ENCODE results near the gene CLCN7. TPM values are rescaled to one million over a fixed set of nuclear protein-coding genes. Genes with fewer than 3 reads are reported as not detected.

The CLCN7 gene
- total and polyA plus RNA-seq, 9 of the 15 experiments (the other 6 are each of a cell fraction or from before 2014, with no cell fraction given) = 0.06 to 126 (median 18.7) TPM

GRCh38 chr16:1436731-1437355 lies 38.0 kb downstream of the CLCN7 start:
- CTCF ChIA-PET (ENCODE audit: low intra/inter-chr PET ratio) = no interaction called here
- Histone ChIP-seq H3K9me1 (ENCODE audit: control insufficient read depth, insufficient read depth, low read length) (no peaks in the 10 kb centered on the region), H3K4me2 (ENCODE audit: insufficient read depth, low read length) (no peak overlapping the region), H3K4me3 (no peak overlapping the region), H3K27me3 (ENCODE audit: control insufficient read depth in 2 of 2, insufficient read depth in 2 of 2, low read length in 2 of 2) (peaks cover 0 to 15% of the 10 kb centered on the region in 2 experiments; a peak in 2 of 5 replicates), H2AFZ (ENCODE audit: low read depth, low read length) (no peak overlapping the region), H3K36me3 (ENCODE audit: control insufficient read depth, insufficient read depth, low read length) (no peaks in the 10 kb centered on the region), H3K9me3 (replicated peaks; ENCODE audit: control insufficient read depth, insufficient read depth, low read depth, low read length) (no peaks in the 10 kb centered on the region), H3K27ac (ENCODE audit: extremely low read depth, low read depth, low read length) (no peak overlapping the region), H3K79me2 (ENCODE audit: control insufficient read depth, insufficient read depth, low read length) (no peaks in the 10 kb centered on the region), H3K9ac (ENCODE audit: insufficient read depth in 1 of 2, low read depth in 2 of 2, low read length in 2 of 2) (peak overlapping the region in 1 of 2 experiments; percentile 45; a peak in 2 of 4 replicates), H3K4me1 (replicated peaks in 1 of 2; ENCODE audit: control insufficient read depth in 2 of 2, insufficient read depth in 2 of 2, low read length in 2 of 2) (peaks cover 0 to 77% of the 10 kb centered on the region in 2 experiments; a peak in 3 of 5 replicates), H4K20me1 (replicated peaks; ENCODE audit: control insufficient read depth, insufficient read depth, low read length) (no peaks in the 10 kb centered on the region)
- ATAC-seq (no peak), FAIRE-seq (no peak), DNase-seq (ENCODE audit: extremely low read depth in 1 of 4, low spot score in 3 of 4) (no peak)
- in situ Hi-C loops (cut with MboI) = no loop called here
- no TSS peak for BruUV-seq (replicated peaks)
- intact Hi-C loops (cut with micrococcal nuclease) = no loop called here
- POLR2A ChIA-PET = interaction anchor here (0.6 kb wide), 1 partner anchor 73 kb away, joined by 3 read pairs; no protein-coding TSS in a partner anchor
- WGBS (ENCODE audit: insufficient coverage, low coverage, missing lambda C conversion rate) = 47% methylated on average over 40 of the region's 47 CpGs
- TF ChIP-seq EP400 (IDR thresholded peaks at IDR 0.05) (no peak), BCOR (IDR thresholded peaks at IDR 0.05) (no peak), PML (IDR thresholded peaks at IDR 0.05; ENCODE audit: low read length) (no peak), NUFIP1 (IDR thresholded peaks at IDR 0.05; ENCODE audit: partially characterized antibody) (no peak), POLR2H (tag; IDR thresholded peaks at IDR 0.05; ENCODE audit: low read depth) (no peak), ZNF3 (CRISPR knock-in tag; IDR thresholded peaks at IDR 0.05) (no peak), CREB3L1 (IDR thresholded peaks at IDR 0.05; ENCODE audit: borderline replicate concordance, low read depth) (no peak), SAFB (IDR thresholded peaks at IDR 0.05; ENCODE audit: borderline replicate concordance, low read depth, low read length) (peak; percentile 21; the same call in 1 of the 2 replicates), BRCA1 (IDR thresholded peaks at IDR 0.05) (no peak), BRCA1 (CRISPR knock-in tag; IDR thresholded peaks at IDR 0.05) (no peak), RCOR1 (IDR thresholded peaks at IDR 0.05; ENCODE audit: borderline replicate concordance in 1 of 2, low read depth in 2 of 2, low read length in 2 of 2) (no peak), ZNF280A (IDR thresholded peaks at IDR 0.05; ENCODE audit: low read depth, partially characterized antibody) (no peak), ZNF316 (IDR thresholded peaks at IDR 0.05) (no peak)
- TF ChIP-seq, protein P1, sequence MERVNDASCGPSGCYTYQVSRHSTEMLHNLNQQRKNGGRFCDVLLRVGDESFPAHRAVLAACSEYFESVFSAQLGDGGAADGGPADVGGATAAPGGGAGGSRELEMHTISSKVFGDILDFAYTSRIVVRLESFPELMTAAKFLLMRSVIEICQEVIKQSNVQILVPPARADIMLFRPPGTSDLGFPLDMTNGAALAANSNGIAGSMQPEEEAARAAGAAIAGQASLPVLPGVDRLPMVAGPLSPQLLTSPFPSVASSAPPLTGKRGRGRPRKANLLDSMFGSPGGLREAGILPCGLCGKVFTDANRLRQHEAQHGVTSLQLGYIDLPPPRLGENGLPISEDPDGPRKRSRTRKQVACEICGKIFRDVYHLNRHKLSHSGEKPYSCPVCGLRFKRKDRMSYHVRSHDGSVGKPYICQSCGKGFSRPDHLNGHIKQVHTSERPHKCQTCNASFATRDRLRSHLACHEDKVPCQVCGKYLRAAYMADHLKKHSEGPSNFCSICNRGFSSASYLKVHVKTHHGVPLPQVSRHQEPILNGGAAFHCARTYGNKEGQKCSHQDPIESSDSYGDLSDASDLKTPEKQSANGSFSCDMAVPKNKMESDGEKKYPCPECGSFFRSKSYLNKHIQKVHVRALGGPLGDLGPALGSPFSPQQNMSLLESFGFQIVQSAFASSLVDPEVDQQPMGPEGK (CRISPR knock-in tag; IDR thresholded peaks at IDR 0.05; ENCODE audit: borderline replicate concordance) = no peak
- TF ChIP-seq, protein P2, sequence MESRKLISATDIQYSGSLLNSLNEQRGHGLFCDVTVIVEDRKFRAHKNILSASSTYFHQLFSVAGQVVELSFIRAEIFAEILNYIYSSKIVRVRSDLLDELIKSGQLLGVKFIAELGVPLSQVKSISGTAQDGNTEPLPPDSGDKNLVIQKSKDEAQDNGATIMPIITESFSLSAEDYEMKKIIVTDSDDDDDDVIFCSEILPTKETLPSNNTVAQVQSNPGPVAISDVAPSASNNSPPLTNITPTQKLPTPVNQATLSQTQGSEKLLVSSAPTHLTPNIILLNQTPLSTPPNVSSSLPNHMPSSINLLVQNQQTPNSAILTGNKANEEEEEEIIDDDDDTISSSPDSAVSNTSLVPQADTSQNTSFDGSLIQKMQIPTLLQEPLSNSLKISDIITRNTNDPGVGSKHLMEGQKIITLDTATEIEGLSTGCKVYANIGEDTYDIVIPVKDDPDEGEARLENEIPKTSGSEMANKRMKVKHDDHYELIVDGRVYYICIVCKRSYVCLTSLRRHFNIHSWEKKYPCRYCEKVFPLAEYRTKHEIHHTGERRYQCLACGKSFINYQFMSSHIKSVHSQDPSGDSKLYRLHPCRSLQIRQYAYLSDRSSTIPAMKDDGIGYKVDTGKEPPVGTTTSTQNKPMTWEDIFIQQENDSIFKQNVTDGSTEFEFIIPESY (CRISPR knock-in tag; IDR thresholded peaks at IDR 0.05) = peak; percentile 64

Data from K562 (cell line).